HL-60 (cell line): ENCODE measurements around the gene ARMS2.

Experiments used
- CTCF ChIP-seq: IDR thresholded peaks from one replicate; pipeline ENCODE4 v1.5.1; 2011; ENCODE audit warnings: low read length, control low read depth, inconsistent platforms; ENCODE audit not compliant: insufficient read depth
- GABPA ChIP-seq: IDR thresholded peaks from 2 replicates; pipeline ENCODE4 v1.6.1; 2012; ENCODE audit warnings: low read depth
- POLR2AphosphoS5 ChIP-seq: IDR thresholded peaks from 2 replicates; pipeline ENCODE4 v1.6.1; 2012; ENCODE audit warnings: low read depth
- REST ChIP-seq: IDR thresholded peaks from 2 replicates; pipeline ENCODE4 v1.6.1; 2012; ENCODE audit warnings: low read depth; ENCODE audit not compliant: insufficient replicate concordance
- SPI1 ChIP-seq: IDR thresholded peaks from 2 replicates; pipeline ENCODE4 v1.6.1; 2012; ENCODE audit warnings: low read depth, mild to moderate bottlenecking, borderline replicate concordance

GRCh38 chr10:122458693-122459092, 4.2 kb downstream of the ARMS2 start:
- TF ChIP-seq CTCF = no peak
- no peak for TF ChIP-seq POLR2AphosphoS5
- no peak for TF ChIP-seq GABPA
- no peak for TF ChIP-seq REST
- TF ChIP-seq SPI1 = no peak
